OCI-LY3 (cell line): ENCODE data around the gene ARID5B.

Source experiments
- H2AFZ ChIP-seq: fragments of 200-600, 300-600 bp; shearing (Covaris generic); 2 replicates; pipeline ENCODE4 v1.6.0; 2014; ENCODE audit warnings: antibody characterized with exemption, low read depth, low read length
- H3K27ac ChIP-seq: fragments of 200-600, 300-600 bp; sonication (generic); 2 replicates; pipeline ENCODE4 v1.5.1; 2014; ENCODE audit warnings: mild to moderate bottlenecking, low read length, moderate library complexity, mixed read lengths
- H3K27me3 ChIP-seq: fragments of 200-600, 300-600 bp; sonication (generic); 2 replicates; pipeline ENCODE4 v1.6.1; 2014; ENCODE audit warnings: low read depth, low read length, mixed read lengths
- H3K36me3 ChIP-seq: fragments of 200-600, 300-600 bp; sonication (generic); replicated peaks from 2 replicates; pipeline ENCODE3; 2014; ENCODE audit warnings: low read depth, low read length, mixed read lengths
- H3K4me1 ChIP-seq: fragments of 300-600, 200-600 bp; sonication (generic); 2 replicates; pipeline ENCODE4 v1.6.1; 2014; ENCODE audit warnings: low read length, mixed read lengths
- H3K4me2 ChIP-seq: fragments of 200-600, 300-600 bp; sonication (generic); 2 replicates; pipeline ENCODE4 v1.6.1; 2014; ENCODE audit warnings: low read length, mixed read lengths
- H3K4me3 ChIP-seq: fragments of 300-600, 200-600 bp; sonication (generic); 2 replicates; pipeline ENCODE4 v1.5.1; 2014; ENCODE audit warnings: antibody characterized with exemption, mild to moderate bottlenecking, low read length, moderate library complexity
- H3K79me2 ChIP-seq: fragments of 300-600, 200-600 bp; shearing (Covaris generic); 2 replicates; pipeline ENCODE4 v1.6.1; 2014; ENCODE audit warnings: mild to moderate bottlenecking, low read length, mixed read lengths
- H3K9ac ChIP-seq: fragments of 300-600, 200-600 bp; shearing (Covaris generic); 2 replicates; pipeline ENCODE4 v1.6.0; 2014; ENCODE audit warnings: mild to moderate bottlenecking, low read length, moderate library complexity
- H3K9me3 ChIP-seq: fragments of 200-600, 300-600 bp; shearing (Covaris generic); 2 replicates; pipeline ENCODE4 v1.6.1; 2014; ENCODE audit warnings: low read length, mixed read lengths; ENCODE audit not compliant: insufficient read depth
- H4K20me1 ChIP-seq: fragments of 200-600, 300-600 bp; sonication (generic); 2 replicates; pipeline ENCODE4 v1.6.1; 2016; ENCODE audit warnings: low read length, mixed read lengths; ENCODE audit not compliant: insufficient read depth
- EZH2phosphoT487 ChIP-seq: fragments of 200-600 bp; shearing (Covaris generic); IDR thresholded peaks from 2 replicates; pipeline ENCODE4 v1.6.1; 2018; ENCODE audit warnings: antibody characterized with exemption, mixed run types, low read depth
- TF ChIP-seq, protein P1 (sequence below): fragments of 200-600, 300-600 bp; sonication (generic); IDR thresholded peaks from 2 replicates; pipeline ENCODE4 v1.5.1; 2014; ENCODE audit warnings: antibody characterized with exemption, low read length, low read depth

Gene ARID5B

GRCh38 chr10:62054408-62054807 is 152.9 kb downstream of the ARID5B start:
- Histone ChIP-seq H4K20me1 (no peaks in the 10 kb centered on the region), H3K9me3 (no peaks in the 10 kb centered on the region), H3K27me3 (no peaks in the 10 kb centered on the region), H3K4me1 (peaks cover 45% of the 10 kb centered on the region), H3K79me2 (peaks cover 20% of the 10 kb centered on the region), H2AFZ (no peak overlapping the region), H3K4me3 (no peak overlapping the region), H3K36me3 (peaks cover 38% of the 10 kb centered on the region), H3K9ac (0 out of 2 replicates have a peak overlapping the region, but pooled peaks have one; percentile 14), H3K27ac (peak overlapping the region; percentile 24), H3K4me2 (peak overlapping the region; percentile 33)
- TF ChIP-seq, protein P1, sequence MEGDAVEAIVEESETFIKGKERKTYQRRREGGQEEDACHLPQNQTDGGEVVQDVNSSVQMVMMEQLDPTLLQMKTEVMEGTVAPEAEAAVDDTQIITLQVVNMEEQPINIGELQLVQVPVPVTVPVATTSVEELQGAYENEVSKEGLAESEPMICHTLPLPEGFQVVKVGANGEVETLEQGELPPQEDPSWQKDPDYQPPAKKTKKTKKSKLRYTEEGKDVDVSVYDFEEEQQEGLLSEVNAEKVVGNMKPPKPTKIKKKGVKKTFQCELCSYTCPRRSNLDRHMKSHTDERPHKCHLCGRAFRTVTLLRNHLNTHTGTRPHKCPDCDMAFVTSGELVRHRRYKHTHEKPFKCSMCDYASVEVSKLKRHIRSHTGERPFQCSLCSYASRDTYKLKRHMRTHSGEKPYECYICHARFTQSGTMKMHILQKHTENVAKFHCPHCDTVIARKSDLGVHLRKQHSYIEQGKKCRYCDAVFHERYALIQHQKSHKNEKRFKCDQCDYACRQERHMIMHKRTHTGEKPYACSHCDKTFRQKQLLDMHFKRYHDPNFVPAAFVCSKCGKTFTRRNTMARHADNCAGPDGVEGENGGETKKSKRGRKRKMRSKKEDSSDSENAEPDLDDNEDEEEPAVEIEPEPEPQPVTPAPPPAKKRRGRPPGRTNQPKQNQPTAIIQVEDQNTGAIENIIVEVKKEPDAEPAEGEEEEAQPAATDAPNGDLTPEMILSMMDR: no peak
- TF ChIP-seq EZH2phosphoT487: no peak

DNA sequence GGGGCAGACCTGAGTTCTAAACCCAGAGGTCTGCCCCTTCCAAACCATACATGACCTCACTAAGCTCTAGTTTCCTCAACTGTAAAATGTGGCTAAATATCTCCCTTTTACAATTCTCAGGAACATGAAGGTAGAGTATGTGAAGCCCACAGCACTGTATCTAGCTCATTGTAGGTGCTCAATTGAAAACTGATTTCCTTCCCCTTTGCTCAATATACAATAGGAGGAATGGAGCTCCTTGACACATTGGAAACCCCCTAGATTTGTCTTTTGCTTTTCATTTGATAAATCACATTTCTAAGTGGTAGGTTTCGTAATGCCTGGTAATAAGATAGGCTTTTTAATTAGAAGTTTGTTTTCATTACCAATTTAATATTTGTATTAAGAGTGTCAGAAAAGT is 153.3 kb downstream of the ARID5B start:
- H3K4me3 ChIP-seq: no peak overlapping the region
- TF ChIP-seq, protein P1: no peak
- TF ChIP-seq EZH2phosphoT487: no peak
- no peaks in the 10 kb centered on the region for H3K27me3 ChIP-seq
- H3K9ac ChIP-seq: 0 out of 2 replicates have a peak overlapping the region, but pooled peaks have one; percentile 14
- peaks cover 41% of the 10 kb centered on the region for H3K4me1 ChIP-seq
- peak overlapping the region; percentile 33 for H3K4me2 ChIP-seq
- H4K20me1 ChIP-seq: no peaks in the 10 kb centered on the region
- H3K27ac ChIP-seq: peak overlapping the region; percentile 24; the same call in 1 of the 2 replicates
- no peak overlapping the region for H2AFZ ChIP-seq
- peaks cover 15% of the 10 kb centered on the region for H3K79me2 ChIP-seq
- H3K36me3 ChIP-seq: peaks cover 43% of the 10 kb centered on the region
- H3K9me3 ChIP-seq: no peaks in the 10 kb centered on the region

- H4K20me1 ChIP-seq: no peaks in the 10 kb centered on the region
- peaks cover 28% of the 10 kb centered on the region for H3K4me1 ChIP-seq
- no peak for TF ChIP-seq EZH2phosphoT487
- TF ChIP-seq, protein P1: no peak
- H3K36me3 ChIP-seq: peaks cover 51% of the 10 kb centered on the region
- H3K9ac ChIP-seq: no peak overlapping the region
- H2AFZ ChIP-seq: no peak overlapping the region
- H3K4me3 ChIP-seq: no peak overlapping the region
- H3K79me2 ChIP-seq: peaks cover 4% of the 10 kb centered on the region; the same call in 1 of the 2 replicates
- H3K27ac ChIP-seq: no peak overlapping the region
- H3K9me3 ChIP-seq: no peaks in the 10 kb centered on the region
- H3K27me3 ChIP-seq: no peaks in the 10 kb centered on the region
- H3K4me2 ChIP-seq: no peak overlapping the region
Measured at GRCh38 chr10:62056219-62056618, 154.7 kb downstream of the ARID5B start.

- H3K4me3 ChIP-seq: no peak overlapping the region
- no peak overlapping the region for H3K27ac ChIP-seq
- no peak overlapping the region for H3K4me2 ChIP-seq
- no peaks in the 10 kb centered on the region for H3K9me3 ChIP-seq
- peaks cover 49% of the 10 kb centered on the region for H3K36me3 ChIP-seq
- peaks cover 23% of the 10 kb centered on the region for H3K4me1 ChIP-seq
- no peaks in the 10 kb centered on the region for H3K27me3 ChIP-seq
- no peaks in the 10 kb centered on the region for H4K20me1 ChIP-seq
- no peak overlapping the region for H2AFZ ChIP-seq
- no peak overlapping the region for H3K9ac ChIP-seq
- no peak for TF ChIP-seq EZH2phosphoT487
- TF ChIP-seq, protein P1: no peak
- peaks cover under 1% of the 10 kb centered on the region; the same call in 1 of the 2 replicates for H3K79me2 ChIP-seq
Measured at GRCh38 chr10:62056698-62057097, 155.2 kb downstream of the ARID5B start.
